Cardiac muscle cell (in vitro differentiated cells and primary cell): ENCODE results near the gene ZNF287. TPM values are rescaled to one million over a fixed set of nuclear protein-coding genes. Genes with fewer than 3 reads are reported as not detected.

Experiments
- DNase-seq, 2 donors: peaks; one replicate each; pipeline versions ENCODE4 v3.0.0 to v3.0.0-alpha.2; 2010 to 2017; ENCODE audit warnings: low read depth in 1 of 2, low spot score in 1 of 2
- H3K27ac ChIP-seq: fragments of 200-600 bp; sonication (generic); 2 replicates; pipeline ENCODE4 v1.5.1; 2016
- H3K27me3 ChIP-seq: fragments of 200-600 bp; sonication (generic); 2 replicates; pipeline ENCODE4 v1.6.0; 2016; ENCODE audit warnings: control low read depth
- H3K36me3 ChIP-seq: fragments of 200-600 bp; sonication (generic); 2 replicates; pipeline ENCODE4 v1.5.1; 2016; ENCODE audit warnings: control low read depth
- H3K4me1 ChIP-seq: fragments of 200-600 bp; sonication (generic); 2 replicates; pipeline ENCODE4 v1.8.1; 2017; ENCODE audit warnings: low read depth, mild to moderate bottlenecking, mixed run types
- H3K4me3 ChIP-seq: fragments of 200-600 bp; sonication (generic); 2 replicates; pipeline ENCODE4 v1.5.1; 2016; ENCODE audit warnings: mild to moderate bottlenecking
- H3K9me3 ChIP-seq: fragments of 200-600 bp; sonication (generic); 2 replicates; pipeline ENCODE4 v1.5.1; 2017; ENCODE audit warnings: low read depth, mild to moderate bottlenecking, control low read depth
- CTCF ChIP-seq: IDR thresholded peaks from 2 replicates; pipeline ENCODE4 v1.5.1; 2012; ENCODE audit warnings: low read depth, mild to moderate bottlenecking, low read length
- polyA plus RNA-seq: library from polyadenylated mRNA; unstranded; fragments of >200 nt; fragmentation: Nextera tagmentation; extraction: Ambion mirVana; gene quantifications from 2 replicates; pipeline ENCODE4 v1.2.1, GENCODE V29; 2016
- total RNA-seq: library from RNA; depleted of rRNA; stranded (reverse); fragments of >200 nt; gene quantifications from 2 replicates; pipeline ENCODE4 v1.2.3, GENCODE V29; 2016

Gene ZNF287
- total and polyA plus RNA-seq, 2 experiments from 2014 or later = 24.1 to 28.9 TPM

DNA sequence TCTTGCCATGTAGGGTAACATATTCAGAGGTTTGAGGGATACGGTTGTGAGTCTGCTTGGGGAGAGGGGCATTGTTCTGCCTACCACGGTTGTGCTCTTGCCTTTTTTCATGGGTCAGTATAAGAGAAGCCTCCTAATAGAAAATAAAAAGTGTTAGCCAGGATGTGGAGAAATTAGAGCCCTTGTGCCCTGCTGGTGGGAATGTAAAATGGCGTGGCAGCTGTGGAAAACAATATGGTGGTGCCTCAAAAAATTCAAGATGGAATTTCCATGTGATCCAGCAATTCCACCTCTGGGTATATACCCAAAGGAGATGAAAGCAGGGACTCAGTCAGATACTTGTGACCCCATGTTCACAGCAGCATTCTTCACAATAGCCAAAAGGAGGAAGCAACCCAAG is 62.8 kb downstream of the ZNF287 start:
- H3K9me3 ChIP-seq = no peaks in the 10 kb centered on the region
- H3K36me3 ChIP-seq = no peaks in the 10 kb centered on the region
- no peaks in the 10 kb centered on the region for H3K27me3 ChIP-seq
- H3K4me1 ChIP-seq = no peaks in the 10 kb centered on the region
- peak; percentile 21 for TF ChIP-seq CTCF
- no peak overlapping the region for H3K27ac ChIP-seq
- no peak for DNase-seq
- H3K4me3 ChIP-seq = no peak overlapping the region

GRCh38 chr17:16504984-16505383 is 64.0 kb downstream of the ZNF287 start:
- Histone ChIP-seq H3K27ac (no peak overlapping the region), H3K27me3 (no peaks in the 10 kb centered on the region), H3K9me3 (no peaks in the 10 kb centered on the region), H3K4me3 (no peak overlapping the region), H3K4me1 (no peaks in the 10 kb centered on the region), H3K36me3 (no peaks in the 10 kb centered on the region)
- TF ChIP-seq CTCF = no peak
- no peak for DNase-seq

Other genes starting within 250 kb of the ZNF287 start
- 55.3 and 88.4 TPM in 2 replicates for gene CENPV, start 215.7 kb downstream of the ZNF287 start, total RNA-seq
- 67.1 and 91.8 TPM in 2 replicates for gene CENPV, start 215.7 kb downstream of the ZNF287 start, polyA plus RNA-seq
- gene UBB, start 188.1 kb downstream of the ZNF287 start, total RNA-seq = 1,467 and 1,491 TPM in 2 replicates
- gene UBB, start 188.1 kb downstream of the ZNF287 start, polyA plus RNA-seq = 1,854 and 2,609 TPM in 2 replicates
- gene TRPV2, start 153.6 kb downstream of the ZNF287 start, total RNA-seq = 0.09 and 0.28 TPM in 2 replicates
- 0.72 and 0.93 TPM in 2 replicates for gene TRPV2, start 153.6 kb downstream of the ZNF287 start, polyA plus RNA-seq
- 23.1 and 31.3 TPM in 2 replicates for gene LRRC75A, start 77.0 kb downstream of the ZNF287 start, total RNA-seq
- gene LRRC75A, start 77.0 kb downstream of the ZNF287 start, polyA plus RNA-seq = 9.0 and 9.1 TPM in 2 replicates
- gene ZNF624, start 84.6 kb upstream of the ZNF287 start, total RNA-seq = 3.3 and 6.9 TPM in 2 replicates
- 2.5 and 3.9 TPM in 2 replicates for gene ZNF624, start 84.6 kb upstream of the ZNF287 start, polyA plus RNA-seq
- 0.11 and 0.15 TPM in 2 replicates for gene CCDC144A, start 121.0 kb upstream of the ZNF287 start, total RNA-seq
- 0.24 and 1.1 TPM in 2 replicates for gene CCDC144A, start 121.0 kb upstream of the ZNF287 start, polyA plus RNA-seq